ENCODE measurements around the gene AURKAIP1. TPM values are rescaled to one million over a fixed set of nuclear protein-coding genes. Genes with fewer than 3 reads are reported as not detected.

Gene AURKAIP1
- polyA plus RNA-seq, 1 donor = 71.7 TPM

- DNase-seq = peak; percentile 79
Measured at GRCh38 chr1:1359664-1360468, 15.1 kb downstream of the AURKAIP1 start.

- peak; percentile 40 for DNase-seq
Measured at GRCh38 chr1:1359308-1359663, 15.7 kb downstream of the AURKAIP1 start.

GRCh38 chr1:1358433-1359271, 16.4 kb downstream of the AURKAIP1 start, which contains the start of gene MXRA8:
MXRA8 (minus strand) TSS chr1:1358555; CDS start chr1:1358504, 51 bp downstream.
- peak; percentile 90 for DNase-seq

GRCh38 chr1:1357871-1358432, 17.1 kb downstream of the AURKAIP1 start:
- no peak for DNase-seq

- no peak for DNase-seq
Measured at GRCh38 chr1:1356796-1357401, 18.1 kb downstream of the AURKAIP1 start.

GRCh38 chr1:1356166-1356795, 18.7 kb downstream of the AURKAIP1 start:
- no peak for DNase-seq

- no peak for DNase-seq
Measured at GRCh38 chr1:1355416-1355815, 19.6 kb downstream of the AURKAIP1 start.

- DNase-seq = no peak
Measured at GRCh38 chr1:1354271-1355247, 20.4 kb downstream of the AURKAIP1 start.

GRCh38 chr1:1353389-1354151, 21.4 kb downstream of the AURKAIP1 start:
- no peak for DNase-seq

GRCh38 chr1:1352786-1353388, 22.1 kb downstream of the AURKAIP1 start:
- DNase-seq = no peak

GRCh38 chr1:1351511-1352427, 23.2 kb downstream of the AURKAIP1 start:
- peak; percentile 74 for DNase-seq

GRCh38 chr1:1349256-1350012, 25.6 kb downstream of the AURKAIP1 start, which contains the start of gene DVL1:
DVL1 (minus strand) TSS chr1:1349418; CDS start chr1:1349065, 353 bp downstream.
- peak; percentile 80 for DNase-seq

GRCh38 chr1:1348420-1349255, 26.4 kb downstream of the AURKAIP1 start:
- no peak for DNase-seq

GRCh38 chr1:1347663-1348419, 27.2 kb downstream of the AURKAIP1 start:
- DNase-seq = no peak

GRCh38 chr1:1347026-1347595, 27.9 kb downstream of the AURKAIP1 start:
- DNase-seq = no peak

- no peak for DNase-seq
Measured at GRCh38 chr1:1346501-1346890, 28.5 kb downstream of the AURKAIP1 start.
